M059J (cell line): Measurements from ENCODE around the gene GPN3. TPM values are rescaled to one million over a fixed set of nuclear protein-coding genes. Genes with fewer than 3 reads are reported as not detected.
"Not testable (repeated sequence)": the region's sequence is repeated elsewhere in the genome, so short reads cannot be mapped to it uniquely, and the experiment has no call there.

ENCODE experiments used
- DNase-seq: peaks from one replicate; pipeline ENCODE4 v3.0.0-alpha.2; 2012; ENCODE audit warnings: low read depth
- total RNA-seq: library from RNA; depleted of rRNA; stranded (reverse); fragments of >200 nt; shearing (Covaris generic); gene quantifications from 2 replicates; pipeline ENCODE4 v1.2.3, GENCODE V29; 2014; rRNA removed

The GPN3 gene
- total RNA-seq, 1 experiment from 2014 or later = 35.4 TPM

GRCh38 chr12:110444455-110444854, 23.6 kb downstream of the GPN3 start:
- no peak for DNase-seq

- peak; percentile 17 for DNase-seq
Observed at GRCh38 chr12:110436231-110436630, 31.8 kb downstream of the GPN3 start.

GRCh38 chr12:110431957-110432587, 36.0 kb downstream of the GPN3 start:
- no peak for DNase-seq

GRCh38 chr12:110429676-110430075, 38.4 kb downstream of the GPN3 start:
- not testable (repeated sequence) for DNase-seq

GRCh38 chr12:110426406-110426805, 41.7 kb downstream of the GPN3 start:
- no peak for DNase-seq

- DNase-seq = no peak
Observed at GRCh38 chr12:110424237-110424636, 43.8 kb downstream of the GPN3 start.

- DNase-seq = no peak
Observed at GRCh38 chr12:110421701-110422100, 46.4 kb downstream of the GPN3 start.

- no peak for DNase-seq
Observed at GRCh38 chr12:110421159-110421661, 46.8 kb downstream of the GPN3 start.

GRCh38 chr12:110420644-110421043, 47.4 kb downstream of the GPN3 start:
- not testable (repeated sequence) for DNase-seq

GRCh38 chr12:110417113-110417512, 50.9 kb downstream of the GPN3 start:
- DNase-seq = not testable (repeated sequence)

- peak; percentile 44 for DNase-seq
Observed at GRCh38 chr12:110410086-110410485, 58.0 kb downstream of the GPN3 start.

GRCh38 chr12:110405126-110405662, 62.9 kb downstream of the GPN3 start:
- DNase-seq = not testable (repeated sequence)

GRCh38 chr12:110403976-110404682, 63.9 kb downstream of the GPN3 start:
- peak; percentile 68 for DNase-seq

GRCh38 chr12:110403146-110403975, 64.7 kb downstream of the GPN3 start, which contains the start of gene ANAPC7:
TSS of gene ANAPC7 (minus strand) at chr12:110403708. CDS start at chr12:110403627, 81 bp downstream.
- DNase-seq = peak; percentile 86

Other genes with a start within 250 kb of the GPN3 start
- gene ATP2A2, start 187.0 kb downstream of the GPN3 start, total RNA-seq = 86.9 and 140 TPM in 2 replicates
- gene ANAPC7, start 64.5 kb downstream of the GPN3 start, total RNA-seq = 70.9 and 71.0 TPM in 2 replicates
- gene ARPC3, start 17.9 kb downstream of the GPN3 start, total RNA-seq = 987 and 1,311 TPM in 2 replicates
- 20.6 and 24.8 TPM in 2 replicates for gene FAM216A, start 588 bp upstream of the GPN3 start, total RNA-seq
- gene VPS29, start 33.9 kb upstream of the GPN3 start, total RNA-seq = 117 and 146 TPM in 2 replicates
- 0.47 and 1.1 TPM in 2 replicates for gene RAD9B, start 34.1 kb upstream of the GPN3 start, total RNA-seq
- 1.7 and 5.2 TPM in 2 replicates for gene PPTC7, start 115.1 kb upstream of the GPN3 start, total RNA-seq
- 40.4 and 42.8 TPM in 2 replicates for gene TCTN1, start 145.9 kb upstream of the GPN3 start, total RNA-seq
- 0.30 and 2.1 TPM in 2 replicates for gene HVCN1, start 220.9 kb upstream of the GPN3 start, total RNA-seq